Measurements from ENCODE around the gene ATF4. TPM values are rescaled to one million over a fixed set of nuclear protein-coding genes. Genes with fewer than 3 reads are reported as not detected.

Gene ATF4
- total and polyA plus RNA-seq, 2 of the 13 experiments (the other 11 are each of a cell fraction or from before 2014, with no cell fraction given) = 486 to 1,297 TPM

DNA sequence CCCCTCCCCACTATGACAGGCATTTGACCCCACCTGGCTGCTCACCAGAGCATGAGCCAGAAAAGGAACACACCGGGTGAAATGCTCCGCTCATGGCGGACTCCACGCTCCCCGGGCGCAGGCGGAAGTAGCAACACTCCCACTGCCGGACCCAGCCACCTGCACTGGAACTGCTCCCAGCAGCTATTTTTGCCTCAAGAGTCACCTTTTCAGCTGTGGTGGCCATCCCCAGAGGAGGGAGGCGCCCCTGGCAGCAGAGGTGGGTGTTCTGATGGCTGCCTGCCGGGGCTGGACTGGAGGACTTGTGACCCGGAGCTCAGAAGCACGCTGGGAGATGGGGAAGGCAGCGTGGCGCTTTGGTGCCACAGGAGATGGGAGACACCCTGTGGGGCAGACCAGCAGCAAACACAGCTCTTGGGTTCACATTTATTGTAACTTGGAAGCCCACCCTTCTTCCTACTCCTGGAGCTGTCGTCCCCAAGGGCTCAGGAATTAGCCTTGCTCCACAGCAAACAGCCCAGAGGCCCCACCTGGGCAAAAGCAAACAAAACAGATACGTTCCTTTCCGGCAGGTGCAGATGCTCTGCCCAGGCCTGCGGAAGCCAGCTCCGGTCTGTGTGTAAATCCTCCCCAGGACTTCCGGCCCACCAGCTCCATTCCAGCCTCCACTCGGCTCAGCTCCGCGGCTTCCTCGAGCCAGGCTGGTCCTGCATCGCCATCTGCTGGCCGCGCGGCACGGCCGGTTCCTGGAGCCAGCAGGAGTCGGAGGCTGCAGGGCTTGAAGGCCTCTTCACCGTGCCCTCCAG lies 8.5 kb downstream of the ATF4 start (continued):
- TF ChIP-seq ATM (IDR thresholded peaks at IDR 0.05; ENCODE audit: borderline replicate concordance) = no peak
- TF ChIP-seq, protein P1, sequence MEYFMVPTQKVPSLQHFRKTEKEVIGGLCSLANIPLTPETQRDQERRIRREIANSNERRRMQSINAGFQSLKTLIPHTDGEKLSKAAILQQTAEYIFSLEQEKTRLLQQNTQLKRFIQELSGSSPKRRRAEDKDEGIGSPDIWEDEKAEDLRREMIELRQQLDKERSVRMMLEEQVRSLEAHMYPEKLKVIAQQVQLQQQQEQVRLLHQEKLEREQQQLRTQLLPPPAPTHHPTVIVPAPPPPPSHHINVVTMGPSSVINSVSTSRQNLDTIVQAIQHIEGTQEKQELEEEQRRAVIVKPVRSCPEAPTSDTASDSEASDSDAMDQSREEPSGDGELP (IDR thresholded peaks at IDR 0.05; ENCODE audit: borderline replicate concordance, low read depth) = peak; percentile 49; the same call in 1 of the 2 replicates
- TF ChIP-seq EEA1 (CRISPR knock-in tag; IDR thresholded peaks at IDR 0.05; ENCODE audit: borderline replicate concordance) = no peak
- no peak for TF ChIP-seq KLF13 (CRISPR knock-in tag; IDR thresholded peaks at IDR 0.05)
- TF ChIP-seq, protein P2, sequence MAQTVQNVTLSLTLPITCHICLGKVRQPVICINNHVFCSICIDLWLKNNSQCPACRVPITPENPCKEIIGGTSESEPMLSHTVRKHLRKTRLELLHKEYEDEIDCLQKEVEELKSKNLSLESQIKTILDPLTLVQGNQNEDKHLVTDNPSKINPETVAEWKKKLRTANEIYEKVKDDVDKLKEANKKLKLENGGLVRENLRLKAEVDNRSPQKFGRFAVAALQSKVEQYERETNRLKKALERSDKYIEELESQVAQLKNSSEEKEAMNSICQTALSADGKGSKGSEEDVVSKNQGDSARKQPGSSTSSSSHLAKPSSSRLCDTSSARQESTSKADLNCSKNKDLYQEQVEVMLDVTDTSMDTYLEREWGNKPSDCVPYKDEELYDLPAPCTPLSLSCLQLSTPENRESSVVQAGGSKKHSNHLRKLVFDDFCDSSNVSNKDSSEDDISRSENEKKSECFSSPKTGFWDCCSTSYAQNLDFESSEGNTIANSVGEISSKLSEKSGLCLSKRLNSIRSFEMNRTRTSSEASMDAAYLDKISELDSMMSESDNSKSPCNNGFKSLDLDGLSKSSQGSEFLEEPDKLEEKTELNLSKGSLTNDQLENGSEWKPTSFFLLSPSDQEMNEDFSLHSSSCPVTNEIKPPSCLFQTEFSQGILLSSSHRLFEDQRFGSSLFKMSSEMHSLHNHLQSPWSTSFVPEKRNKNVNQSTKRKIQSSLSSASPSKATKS (CRISPR knock-in tag; IDR thresholded peaks at IDR 0.05) = no peak
- TF ChIP-seq ZNF543 (CRISPR knock-in tag; IDR thresholded peaks at IDR 0.05) = 0 out of 2 replicates have a peak, but pooled peaks have one; percentile 54
- peak; percentile 93 for TF ChIP-seq ERF (CRISPR knock-in tag; IDR thresholded peaks at IDR 0.05)
- TF ChIP-seq ZNF563 (CRISPR knock-in tag; IDR thresholded peaks at IDR 0.05) = peak; percentile 38; the same call in 1 of the 2 replicates
- no peak for TF ChIP-seq ZNF841 (CRISPR knock-in tag; IDR thresholded peaks at IDR 0.05; ENCODE audit: borderline replicate concordance)
- TF ChIP-seq NR2F2 (IDR thresholded peaks at IDR 0.05; ENCODE audit: borderline replicate concordance, low read depth) = peak; percentile 39; the same call in 1 of the 2 replicates
- TF ChIP-seq MTF1 (CRISPR knock-in tag; IDR thresholded peaks at IDR 0.05) = no peak
- no peak; the same call in 1 of the 2 replicates for TF ChIP-seq SOX5 (CRISPR knock-in tag; IDR thresholded peaks at IDR 0.05; ENCODE audit: borderline replicate concordance)
- no peak for TF ChIP-seq TCF7 (IDR thresholded peaks at IDR 0.05; ENCODE audit: low read depth)
- TF ChIP-seq HMG20A (CRISPR knock-in tag; IDR thresholded peaks at IDR 0.05; ENCODE audit: borderline replicate concordance) = 0 out of 2 replicates have a peak, but pooled peaks have one; percentile 13
- TF ChIP-seq, protein P3, sequence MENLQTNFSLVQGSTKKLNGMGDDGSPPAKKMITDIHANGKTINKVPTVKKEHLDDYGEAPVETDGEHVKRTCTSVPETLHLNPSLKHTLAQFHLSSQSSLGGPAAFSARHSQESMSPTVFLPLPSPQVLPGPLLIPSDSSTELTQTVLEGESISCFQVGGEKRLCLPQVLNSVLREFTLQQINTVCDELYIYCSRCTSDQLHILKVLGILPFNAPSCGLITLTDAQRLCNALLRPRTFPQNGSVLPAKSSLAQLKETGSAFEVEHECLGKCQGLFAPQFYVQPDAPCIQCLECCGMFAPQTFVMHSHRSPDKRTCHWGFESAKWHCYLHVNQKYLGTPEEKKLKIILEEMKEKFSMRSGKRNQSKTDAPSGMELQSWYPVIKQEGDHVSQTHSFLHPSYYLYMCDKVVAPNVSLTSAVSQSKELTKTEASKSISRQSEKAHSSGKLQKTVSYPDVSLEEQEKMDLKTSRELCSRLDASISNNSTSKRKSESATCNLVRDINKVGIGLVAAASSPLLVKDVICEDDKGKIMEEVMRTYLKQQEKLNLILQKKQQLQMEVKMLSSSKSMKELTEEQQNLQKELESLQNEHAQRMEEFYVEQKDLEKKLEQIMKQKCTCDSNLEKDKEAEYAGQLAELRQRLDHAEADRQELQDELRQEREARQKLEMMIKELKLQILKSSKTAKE (CRISPR knock-in tag; IDR thresholded peaks at IDR 0.05; ENCODE audit: borderline replicate concordance) = no peak
- 0 out of 2 replicates have a peak, but pooled peaks have one; percentile 30 for TF ChIP-seq ZNF510 (CRISPR knock-in tag; IDR thresholded peaks at IDR 0.05; ENCODE audit: low read depth)
- TF ChIP-seq MED13 (CRISPR knock-in tag; IDR thresholded peaks at IDR 0.05) = no peak; the same call in 1 of the 2 replicates
- TF ChIP-seq PAF1 (CRISPR knock-in tag; IDR thresholded peaks at IDR 0.05) = no peak
- TF ChIP-seq, protein P4, sequence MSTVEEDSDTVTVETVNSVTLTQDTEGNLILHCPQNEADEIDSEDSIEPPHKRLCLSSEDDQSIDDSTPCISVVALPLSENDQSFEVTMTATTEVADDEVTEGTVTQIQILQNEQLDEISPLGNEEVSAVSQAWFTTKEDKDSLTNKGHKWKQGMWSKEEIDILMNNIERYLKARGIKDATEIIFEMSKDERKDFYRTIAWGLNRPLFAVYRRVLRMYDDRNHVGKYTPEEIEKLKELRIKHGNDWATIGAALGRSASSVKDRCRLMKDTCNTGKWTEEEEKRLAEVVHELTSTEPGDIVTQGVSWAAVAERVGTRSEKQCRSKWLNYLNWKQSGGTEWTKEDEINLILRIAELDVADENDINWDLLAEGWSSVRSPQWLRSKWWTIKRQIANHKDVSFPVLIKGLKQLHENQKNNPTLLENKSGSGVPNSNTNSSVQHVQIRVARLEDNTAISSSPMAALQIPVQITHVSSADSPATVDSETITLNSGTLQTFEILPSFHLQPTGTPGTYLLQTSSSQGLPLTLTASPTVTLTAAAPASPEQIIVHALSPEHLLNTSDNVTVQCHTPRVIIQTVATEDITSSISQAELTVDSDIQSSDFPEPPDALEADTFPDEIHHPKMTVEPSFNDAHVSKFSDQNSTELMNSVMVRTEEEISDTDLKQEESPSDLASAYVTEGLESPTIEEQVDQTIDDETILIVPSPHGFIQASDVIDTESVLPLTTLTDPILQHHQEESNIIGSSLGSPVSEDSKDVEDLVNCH (CRISPR knock-in tag; IDR thresholded peaks at IDR 0.05) = no peak
- TF ChIP-seq KAT8 (CRISPR knock-in tag; IDR thresholded peaks at IDR 0.05) = peak; percentile 76
- no peak for TF ChIP-seq SRY (CRISPR knock-in tag; IDR thresholded peaks at IDR 0.05)
- TF ChIP-seq, protein P5, sequence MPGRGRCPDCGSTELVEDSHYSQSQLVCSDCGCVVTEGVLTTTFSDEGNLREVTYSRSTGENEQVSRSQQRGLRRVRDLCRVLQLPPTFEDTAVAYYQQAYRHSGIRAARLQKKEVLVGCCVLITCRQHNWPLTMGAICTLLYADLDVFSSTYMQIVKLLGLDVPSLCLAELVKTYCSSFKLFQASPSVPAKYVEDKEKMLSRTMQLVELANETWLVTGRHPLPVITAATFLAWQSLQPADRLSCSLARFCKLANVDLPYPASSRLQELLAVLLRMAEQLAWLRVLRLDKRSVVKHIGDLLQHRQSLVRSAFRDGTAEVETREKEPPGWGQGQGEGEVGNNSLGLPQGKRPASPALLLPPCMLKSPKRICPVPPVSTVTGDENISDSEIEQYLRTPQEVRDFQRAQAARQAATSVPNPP (CRISPR knock-in tag; IDR thresholded peaks at IDR 0.05) = no peak

Measured in HepG2 (cell line).